OCI-LY3 (cell line): ENCODE results near the gene KRTAP17-1.
"Not testable (repeated sequence)": the region's sequence is repeated elsewhere in the genome, so short reads cannot be mapped to it uniquely, and the experiment has no call there.

Experiments used
- CTCF ChIP-seq: fragments of 200-600, 300-600 bp; sonication (generic); IDR thresholded peaks from 2 replicates; pipeline ENCODE4 v1.5.1; 2014; ENCODE audit warnings: antibody characterized with exemption, low read length, low read depth
- EZH2phosphoT487 ChIP-seq: fragments of 200-600 bp; shearing (Covaris generic); IDR thresholded peaks from 2 replicates; pipeline ENCODE4 v1.6.1; 2018; ENCODE audit warnings: antibody characterized with exemption, mixed run types, low read depth

- not testable (repeated sequence) for TF ChIP-seq CTCF, EZH2phosphoT487
Measured at GRCh38 chr17:41271323-41271722, 44.2 kb downstream of the KRTAP17-1 start.
